ENCODE data around the gene CACNB2.

CACNB2 gene

GRCh38 chr10:18340496-18341051 lies 200.3 kb downstream of the CACNB2 start:
- peak; percentile 5 for DNase-seq (ENCODE audit: low spot score)

- no peak for DNase-seq (ENCODE audit: low spot score)
Observed at GRCh38 chr10:18341055-18341454, 200.8 kb downstream of the CACNB2 start.

GRCh38 chr10:18343573-18343972 lies 203.3 kb downstream of the CACNB2 start:
- no peak for DNase-seq (ENCODE audit: low spot score)

GRCh38 chr10:18345308-18345707 lies 205.1 kb downstream of the CACNB2 start:
- DNase-seq (ENCODE audit: low spot score) = no peak

GRCh38 chr10:18350340-18350739 lies 210.1 kb downstream of the CACNB2 start:
- no peak for DNase-seq (ENCODE audit: low spot score)

- DNase-seq (ENCODE audit: low spot score) = no peak
Observed at GRCh38 chr10:18351421-18351820, 211.2 kb downstream of the CACNB2 start.

- no peak for DNase-seq (ENCODE audit: low spot score)
Observed at GRCh38 chr10:18352175-18352574, 212.0 kb downstream of the CACNB2 start.

GRCh38 chr10:18359812-18360211 lies 219.6 kb downstream of the CACNB2 start:
- DNase-seq (ENCODE audit: low spot score) = no peak

- no peak for DNase-seq (ENCODE audit: low spot score)
Observed at GRCh38 chr10:18362892-18363291, 222.7 kb downstream of the CACNB2 start.

GRCh38 chr10:18364987-18365775 lies 225.0 kb downstream of the CACNB2 start:
- no peak for DNase-seq (ENCODE audit: low spot score)

GRCh38 chr10:18367840-18368239 lies 227.6 kb downstream of the CACNB2 start:
- DNase-seq (ENCODE audit: low spot score) = no peak

GRCh38 chr10:18368273-18368672 lies 228.0 kb downstream of the CACNB2 start:
- DNase-seq (ENCODE audit: low spot score) = no peak

GRCh38 chr10:18368682-18369081 lies 228.5 kb downstream of the CACNB2 start:
- peak; percentile 3 for DNase-seq (ENCODE audit: low spot score)

- no peak for DNase-seq (ENCODE audit: low spot score)
Observed at GRCh38 chr10:18369859-18370473, 229.7 kb downstream of the CACNB2 start.

- no peak for DNase-seq (ENCODE audit: low spot score)
Observed at GRCh38 chr10:18376650-18377049, 236.4 kb downstream of the CACNB2 start.

- DNase-seq (ENCODE audit: low spot score) = no peak
Observed at GRCh38 chr10:18377898-18378297, 237.7 kb downstream of the CACNB2 start.

- DNase-seq (ENCODE audit: low spot score) = no peak
Observed at GRCh38 chr10:18378766-18379165, 238.5 kb downstream of the CACNB2 start.

GRCh38 chr10:18381679-18382078 lies 241.5 kb downstream of the CACNB2 start:
- no peak for DNase-seq (ENCODE audit: low spot score)

GRCh38 chr10:18397906-18398305 lies 257.7 kb downstream of the CACNB2 start:
- DNase-seq (ENCODE audit: low spot score) = no peak

GRCh38 chr10:18399158-18399557 lies 258.9 kb downstream of the CACNB2 start:
- no peak for DNase-seq (ENCODE audit: low spot score)

- no peak for DNase-seq (ENCODE audit: low spot score)
Observed at GRCh38 chr10:18400201-18400905, 260.1 kb downstream of the CACNB2 start.

- DNase-seq (ENCODE audit: low spot score) = no peak
Observed at GRCh38 chr10:18400906-18401245, 260.7 kb downstream of the CACNB2 start.
